H1 (cell line): ENCODE results near the gene LYVE1. TPM values are rescaled to one million over a fixed set of nuclear protein-coding genes. Genes with fewer than 3 reads are reported as not detected.

ENCODE experiments used
- CTCF ChIA-PET: fragments of 300-600 bp; sonication (Branson Sonifier 250); formaldehyde crosslinking; loops from one replicate; lab custom pipeline; 2021; ENCODE audit not compliant: partially characterized antibody; lab: Charles Lee
- POLR2A ChIA-PET: fragments of 300-600 bp; sonication (Branson Sonifier 250); formaldehyde crosslinking; loops from one replicate; lab custom pipeline; 2021; ENCODE audit warnings: inconsistent platforms; ENCODE audit not compliant: partially characterized antibody; lab: Charles Lee
- DNase-seq, 2 experiments: peaks; one replicate each; pipeline versions ENCODE4 v3.0.0 to v3.0.0-alpha.2; 2010 to 2022; ENCODE audit warnings: low spot score in 2 of 2, low read depth in 1 of 2, mixed read lengths in 1 of 2
- FAIRE-seq: peaks from 2 replicates; lab custom pipeline; 2011; peaks lifted over from hg19 to GRCh38; lab: Jason Lieb, UNC
- H2AFZ ChIP-seq: 2 replicates; pipeline ENCODE4 v1.8.1; 2012; ENCODE audit warnings: low read length, inconsistent platforms
- H2AK5ac ChIP-seq: 2 replicates; pipeline ENCODE4 v1.6.1; 2013; ENCODE audit warnings: low read depth, low read length
- H2BK120ac ChIP-seq: replicated peaks from 2 replicates; pipeline ENCODE3; 2013; ENCODE audit warnings: low read depth, low read length, inconsistent platforms
- H2BK12ac ChIP-seq: 2 replicates; pipeline ENCODE4 v1.6.1; 2013; ENCODE audit warnings: low read depth, low read length
- H2BK15ac ChIP-seq: 2 replicates; pipeline ENCODE4 v1.6.1; 2013; ENCODE audit warnings: low read length
- H2BK20ac ChIP-seq: 2 replicates; pipeline ENCODE4 v1.6.1; 2013; ENCODE audit warnings: low read length
- H2BK5ac ChIP-seq: 2 replicates; pipeline ENCODE4 v1.6.1; 2013; ENCODE audit warnings: low read depth, low read length
- H3K14ac ChIP-seq: 2 replicates; pipeline ENCODE4 v1.6.1; 2013; ENCODE audit warnings: inconsistent platforms; ENCODE audit not compliant: insufficient read length
- H3K18ac ChIP-seq: 2 replicates; pipeline ENCODE4 v1.6.1; 2013; ENCODE audit warnings: low read length; ENCODE audit errors: extremely low read depth
- H3K23ac ChIP-seq: 2 replicates; pipeline ENCODE4 v1.6.1; 2013; ENCODE audit warnings: inconsistent platforms; ENCODE audit not compliant: insufficient read length
- H3K23me2 ChIP-seq: 2 replicates; pipeline ENCODE4 v1.6.1; 2013; ENCODE audit warnings: low read depth, low read length
- H3K27ac ChIP-seq: 2 replicates; pipeline ENCODE4 v1.6.1; 2011; ENCODE audit warnings: low read depth, low read length, inconsistent platforms
- H3K27me3 ChIP-seq, 4 experiments: replicated peaks in 1 of 4; 1 replicate in 1 of 4; 2 replicates in 3 of 4; pipeline versions ENCODE4 v1.6.1 to v1.8.1; 2011 to 2013; ENCODE audit warnings: low read length in 3 of 4, mild to moderate bottlenecking in 3 of 4, inconsistent platforms in 2 of 4, mixed read lengths in 2 of 4, moderate library complexity in 1 of 4; ENCODE audit not compliant: control insufficient read depth in 3 of 4, insufficient read depth in 3 of 4; ENCODE audit errors: extremely low read depth in 1 of 4
- H3K36me3 ChIP-seq, 4 experiments: 2 replicates each; pipeline versions ENCODE4 v1.6.1 to v1.8.1; 2011 to 2013; ENCODE audit warnings: mild to moderate bottlenecking in 4 of 4, low read length in 3 of 4, moderate library complexity in 2 of 4, control low read depth in 1 of 4, inconsistent platforms in 1 of 4; ENCODE audit not compliant: insufficient read depth in 4 of 4, control insufficient read depth in 2 of 4
- H3K4ac ChIP-seq: replicated peaks from 2 replicates; pipeline ENCODE3; 2013; ENCODE audit warnings: low read length, low read depth, mixed read lengths, inconsistent platforms; ENCODE audit not compliant: insufficient read length
- H3K4me1 ChIP-seq, 4 experiments: replicated peaks in 1 of 4; 1 replicate in 1 of 4; 2 replicates in 3 of 4; pipeline versions ENCODE4 v1.6.1 to v1.8.1; 2011 to 2013; ENCODE audit warnings: low read length in 3 of 4, inconsistent platforms in 2 of 4, mixed read lengths in 1 of 4; ENCODE audit not compliant: insufficient read depth in 4 of 4, control insufficient read depth in 3 of 4
- H3K4me2 ChIP-seq, 2 experiments: 2 replicates each; pipeline versions ENCODE4 v1.6.1 to v1.8.1; 2011 to 2013; ENCODE audit warnings: low read depth in 2 of 2, low read length in 2 of 2, control low read depth in 1 of 2, inconsistent platforms in 1 of 2, mild to moderate bottlenecking in 1 of 2; ENCODE audit not compliant: insufficient read depth in 1 of 2
- H3K4me3 ChIP-seq, 4 experiments: fragments of 200-600, 300-600 bp in 1 of 4; sonication (generic), shearing (Covaris generic), sonication (Bioruptor Twin) in 1 of 4; 2 replicates each; pipeline versions ENCODE4 v1.5.1 to v1.8.1; 2011 to 2016; ENCODE audit warnings: low read length in 4 of 4, low read depth in 3 of 4, control low read depth in 2 of 4, inconsistent platforms in 2 of 4, mild to moderate bottlenecking in 2 of 4, mixed read lengths in 1 of 4, moderate library complexity in 1 of 4; ENCODE audit not compliant: insufficient read depth in 2 of 4; ENCODE audit errors: extremely low read depth in 1 of 4
- H3K56ac ChIP-seq: replicated peaks from 2 replicates; pipeline ENCODE3; 2013; ENCODE audit warnings: low read depth, mild to moderate bottlenecking, mixed read lengths, low read length, inconsistent platforms; ENCODE audit not compliant: insufficient read length
- H3K79me1 ChIP-seq: 2 replicates; pipeline ENCODE4 v1.6.1; 2013; ENCODE audit warnings: low read depth, low read length, control low read depth
- H3K79me2 ChIP-seq, 2 experiments: 2 replicates each; pipeline versions ENCODE4 v1.6.1 to v1.8.1; 2012 to 2013; ENCODE audit warnings: low read length in 2 of 2, mild to moderate bottlenecking in 2 of 2, inconsistent platforms in 1 of 2; ENCODE audit not compliant: insufficient read depth in 2 of 2, control insufficient read depth in 1 of 2
- H3K9ac ChIP-seq, 4 experiments: replicated peaks in 1 of 4; 1 replicate in 1 of 4; 2 replicates in 3 of 4; pipeline versions ENCODE4 v1.6.1 to v1.8.1; 2011 to 2013; ENCODE audit warnings: low read depth in 3 of 4, low read length in 3 of 4, control low read depth in 2 of 4, mild to moderate bottlenecking in 2 of 4, moderate library complexity in 2 of 4, inconsistent platforms in 1 of 4; ENCODE audit errors: extremely low read depth in 1 of 4
- H3K9me3 ChIP-seq, 2 experiments: 2 replicates each; pipeline versions ENCODE4 v1.6.1 to v1.8.1; 2012 to 2013; ENCODE audit warnings: mild to moderate bottlenecking in 2 of 2, moderate library complexity in 2 of 2, control low read depth in 1 of 2, inconsistent platforms in 1 of 2, low read depth in 1 of 2, low read length in 1 of 2, mixed read lengths in 1 of 2; ENCODE audit not compliant: insufficient read depth in 2 of 2
- H4K20me1 ChIP-seq, 2 experiments: replicated peaks in 1 of 2; 2 replicates each; pipeline versions ENCODE3 to v1.8.1; 2011 to 2013; ENCODE audit warnings: inconsistent platforms in 2 of 2, low read length in 2 of 2, mild to moderate bottlenecking in 1 of 2; ENCODE audit not compliant: insufficient read depth in 2 of 2, control insufficient read depth in 1 of 2
- H4K5ac ChIP-seq: 2 replicates; pipeline ENCODE4 v1.6.1; 2013; ENCODE audit warnings: low read length, low read depth, mixed read lengths, inconsistent platforms; ENCODE audit not compliant: insufficient read length
- H4K8ac ChIP-seq: 2 replicates; pipeline ENCODE4 v1.8.0; 2013; ENCODE audit warnings: mild to moderate bottlenecking, moderate library complexity, low read length, inconsistent platforms; ENCODE audit not compliant: insufficient read depth; ENCODE audit errors: extremely low read depth
- H4K91ac ChIP-seq: replicated peaks from 2 replicates; pipeline ENCODE3; 2013; ENCODE audit warnings: low read length, mixed read lengths, inconsistent platforms; ENCODE audit not compliant: insufficient read length
- CBX8 ChIP-seq: fragments of 300-800, 300-1000 bp; sonication (generic); IDR thresholded peaks from 2 replicates; pipeline ENCODE4 v1.7.1; 2016; ENCODE audit warnings: low read depth, low read length, borderline replicate concordance
- RAD21 ChIP-seq, 2 experiments: IDR thresholded peaks in 1 of 2; conservative IDR thresholded peaks in 1 of 2; 2 replicates each; pipeline ENCODE4 v1.6.1; 2011; ENCODE audit warnings: low read depth in 2 of 2, low read length in 2 of 2, improper control_type of control experiment in 1 of 2, inconsistent platforms in 1 of 2, mild to moderate bottlenecking in 1 of 2, moderate library complexity in 1 of 2
- RNF2 ChIP-seq: fragments of 200-900, 300-1000 bp; sonication (generic); IDR thresholded peaks from 2 replicates; pipeline ENCODE4 v1.7.1; 2016; ENCODE audit warnings: borderline replicate concordance, low read depth, mild to moderate bottlenecking, antibody characterized with exemption, low read length; ENCODE audit not compliant: poor library complexity, severe bottlenecking; ENCODE audit errors: missing control alignments
- SIRT6 ChIP-seq: IDR thresholded peaks from one replicate; pipeline ENCODE4 v1.7.1; 2012; ENCODE audit warnings: low read length, inconsistent platforms
- SP2 ChIP-seq: IDR thresholded peaks from 2 replicates; pipeline ENCODE4 v1.6.1; 2012; ENCODE audit warnings: mild to moderate bottlenecking, low read length, inconsistent platforms
- YY1 ChIP-seq: IDR thresholded peaks from 2 replicates; pipeline ENCODE4 v1.6.1; 2011; ENCODE audit warnings: low read depth, mild to moderate bottlenecking, low read length
- ZNF274 ChIP-seq: IDR thresholded peaks from 2 replicates; pipeline ENCODE4 v1.7.0; 2012; ENCODE audit warnings: low read length, borderline replicate concordance; ENCODE audit errors: extremely low read depth
- WGBS, 2 experiments: shearing (Covaris generic) in 1 of 2; methylation state at CpG; one replicate each; pipeline versions ENCODE4 v1.1.6 to v1.1.7; 2013 to 2015; ENCODE audit warnings: low lambda C conversion rate in 2 of 2, mixed read lengths in 2 of 2, inconsistent platforms in 1 of 2, low coverage in 1 of 2, missing lambda C conversion rate in 1 of 2; ENCODE audit not compliant: insufficient replicate concordance in 2 of 2, insufficient coverage in 1 of 2, insufficient read length in 1 of 2; ENCODE audit errors: extremely low coverage in 1 of 2, missing lambda C conversion rate in 1 of 2; 5-methylcytosine and 5-hydroxymethylcytosine counted together
- polyA plus RNA-seq, 7 experiments: library from polyadenylated mRNA; depleted of rRNA in 3 of 7; stranded (reverse) in 5 of 7; unstranded in 2 of 7; fragments of >200 nt in 5 of 7; fragments of 200-250 nt in 2 of 7; gene quantifications; 1 replicate in 5 of 7; 2 replicates in 1 of 7; 4 replicates in 1 of 7; pipeline versions ENCODE4 v1.2.1 to v1.2.3, GENCODE V29; 2011 to 2013; ENCODE audit warnings: missing spikeins in 2 of 7, mixed read lengths in 2 of 7
- total RNA-seq: library from RNA; stranded (reverse); fragmentation: NEBNext Ultra II Directional; extraction: Animal tissue kit (Norgen Biotek cat#: 25700); gene quantifications from 2 replicates; pipeline ENCODE4 v1.2.1, GENCODE V29; 2021

The LYVE1 gene
- total and polyA plus RNA-seq, 2 of the 8 experiments (the other 6 are each of a cell fraction or from before 2014, with no cell fraction given), result 0.09 TPM; not detected in 1

GRCh38 chr11:10575346-10576034 is 7.0 kb upstream of the LYVE1 start:
- POLR2A ChIA-PET, result no interaction called here
- no peak for DNase-seq

More at GRCh38 chr11:10575346-10576034, 7.0 kb upstream of the LYVE1 start:
- no peaks in the 10 kb centered on the region for H3K23me2 ChIP-seq
- H4K91ac ChIP-seq, result no peak overlapping the region
- H3K79me1 ChIP-seq, result no peaks in the 10 kb centered on the region
- H3K36me3 ChIP-seq, result no peaks in the 10 kb centered on the region
- TF ChIP-seq RAD21 (IDR thresholded peaks at IDR 0.05 in 1 of 2, conservative IDR thresholded peaks at IDR 0.05 in 1 of 2; ENCODE audit: low read depth in 2 of 2, low read length in 2 of 2) (no peak), SP2 (no peak), SIRT6 (no peak), RNF2 (no peak), ZNF274 (no peak), CBX8 (no peak), YY1 (no peak)
- no peaks in the 10 kb centered on the region for H3K4me1 ChIP-seq
- no peaks in the 10 kb centered on the region for H3K9me3 ChIP-seq
- H3K27me3 ChIP-seq, result no peaks in the 10 kb centered on the region
- H2AFZ ChIP-seq, result no peak overlapping the region
- H3K4me2 ChIP-seq, result no peak overlapping the region
- 100% methylated on average over 3 of the region's 3 CpGs; no CpG with 5 or more reads in 1 of the 2 experiments for WGBS, 2 experiments
- no peak overlapping the region for H2BK20ac ChIP-seq
- no peak overlapping the region for H3K23ac ChIP-seq
- H3K18ac ChIP-seq, result no peak overlapping the region
- no peak overlapping the region for H2BK120ac ChIP-seq
- no peak overlapping the region for H2AK5ac ChIP-seq
- no peak overlapping the region for H3K9ac ChIP-seq
- no peak overlapping the region for H3K14ac ChIP-seq
- no peak overlapping the region for H2BK15ac ChIP-seq
- no peak overlapping the region for H3K4me3 ChIP-seq
- no peak overlapping the region for H3K56ac ChIP-seq
- H3K4ac ChIP-seq, result no peak overlapping the region
- H3K79me2 ChIP-seq, result no peaks in the 10 kb centered on the region
- no peak overlapping the region for H2BK12ac ChIP-seq
- CTCF ChIA-PET, result interaction anchor here (0.7 to 2.3 kb wide), 7 partner anchors 10 to 187 kb away, joined by 3 to 9 read pairs (median 4); partner anchors contain the start of gene RNF141
- H2BK5ac ChIP-seq, result no peak overlapping the region
- no peak for FAIRE-seq
- no peaks in the 10 kb centered on the region for H4K20me1 ChIP-seq
- H4K8ac ChIP-seq, result no peak overlapping the region
- H3K27ac ChIP-seq, result no peak overlapping the region
- no peak overlapping the region for H4K5ac ChIP-seq
